H9 (cell line): Measurements from ENCODE around the gene TNFSF18. TPM values are rescaled to one million over a fixed set of nuclear protein-coding genes. Genes with fewer than 3 reads are reported as not detected.

Source experiments
- DNase-seq: peaks from one replicate; pipeline ENCODE4 v3.0.0-alpha.2; 2017
- H2AFZ ChIP-seq: one replicate; pipeline ENCODE4 v1.6.1; 2013; ENCODE audit warnings: mild to moderate bottlenecking, low read length, control low read depth, moderate library complexity
- H2AK5ac ChIP-seq: 2 replicates; pipeline ENCODE4 v1.6.1; 2013; ENCODE audit warnings: low read length, control low read depth, mixed read lengths; ENCODE audit not compliant: insufficient read length
- H2BK120ac ChIP-seq: one replicate; pipeline ENCODE4 v1.6.1; 2013; ENCODE audit warnings: low read depth, mild to moderate bottlenecking, low read length, control low read depth, inconsistent platforms; ENCODE audit not compliant: poor library complexity, severe bottlenecking
- H2BK12ac ChIP-seq: 2 replicates; pipeline ENCODE4 v1.6.1; 2013; ENCODE audit warnings: low read length, control low read depth, mixed read lengths, low read depth; ENCODE audit not compliant: insufficient read length
- H2BK15ac ChIP-seq: 2 replicates; pipeline ENCODE4 v1.6.1; 2013; ENCODE audit warnings: low read depth, low read length, control low read depth
- H2BK20ac ChIP-seq: one replicate; pipeline ENCODE4 v1.6.1; 2013; ENCODE audit warnings: low read depth, mild to moderate bottlenecking, low read length, control low read depth, inconsistent platforms; ENCODE audit not compliant: poor library complexity, severe bottlenecking
- H2BK5ac ChIP-seq: 2 replicates; pipeline ENCODE4 v1.6.1; 2013; ENCODE audit warnings: low read length, control low read depth, mixed read lengths; ENCODE audit not compliant: insufficient read length
- H3K14ac ChIP-seq: 2 replicates; pipeline ENCODE4 v1.6.1; 2013; ENCODE audit warnings: low read length, control low read depth; ENCODE audit not compliant: insufficient read depth
- H3K18ac ChIP-seq: 2 replicates; pipeline ENCODE4 v1.6.1; 2013; ENCODE audit warnings: low read depth, mild to moderate bottlenecking, mixed read lengths, low read length, control low read depth; ENCODE audit not compliant: insufficient read length
- H3K23ac ChIP-seq: 2 replicates; pipeline ENCODE4 v1.6.1; 2013; ENCODE audit warnings: low read length, control low read depth, mixed read lengths, low read depth; ENCODE audit not compliant: insufficient read length
- H3K23me2 ChIP-seq: 2 replicates; pipeline ENCODE4 v1.6.1; 2013; ENCODE audit warnings: low read depth, mild to moderate bottlenecking, mixed read lengths, low read length, control low read depth; ENCODE audit not compliant: insufficient read length, poor library complexity, severe bottlenecking
- H3K27ac ChIP-seq: 2 replicates; pipeline ENCODE4 v1.5.1; 2013; ENCODE audit warnings: low read length, control low read depth, mixed read lengths, low read depth; ENCODE audit not compliant: insufficient read length
- H3K27me3 ChIP-seq: 2 replicates; pipeline ENCODE4 v1.6.1; 2013; ENCODE audit warnings: low read length, control low read depth, inconsistent platforms; ENCODE audit not compliant: insufficient read depth
- H3K4ac ChIP-seq: 2 replicates; pipeline ENCODE4 v1.6.1; 2013; ENCODE audit warnings: low read depth, mild to moderate bottlenecking, control low read depth, inconsistent platforms, low read length, moderate library complexity
- H3K4me1 ChIP-seq: 2 replicates; pipeline ENCODE4 v1.6.1; 2013; ENCODE audit warnings: low read length, control low read depth, inconsistent platforms; ENCODE audit not compliant: insufficient read depth
- H3K4me2 ChIP-seq: 2 replicates; pipeline ENCODE4 v1.6.1; 2013; ENCODE audit warnings: low read length, control low read depth, mixed read lengths; ENCODE audit not compliant: insufficient read length, insufficient read depth
- H3K56ac ChIP-seq: 2 replicates; pipeline ENCODE4 v1.6.1; 2013; ENCODE audit warnings: low read depth, mild to moderate bottlenecking, mixed read lengths, low read length, control low read depth; ENCODE audit not compliant: insufficient read length
- H3K79me1 ChIP-seq: 2 replicates; pipeline ENCODE4 v1.6.1; 2013; ENCODE audit warnings: low read depth, mild to moderate bottlenecking, moderate library complexity, low read length, control low read depth, inconsistent platforms; ENCODE audit not compliant: insufficient read depth, poor library complexity, severe bottlenecking
- H3K79me2 ChIP-seq: 2 replicates; pipeline ENCODE4 v1.6.1; 2013; ENCODE audit warnings: low read length, control low read depth, inconsistent platforms; ENCODE audit not compliant: insufficient read depth
- H3K9ac ChIP-seq: 2 replicates; pipeline ENCODE4 v1.6.1; 2013; ENCODE audit warnings: low read length, control low read depth, mixed read lengths; ENCODE audit not compliant: insufficient read length; ENCODE audit errors: extremely low read depth
- H3K9me3 ChIP-seq: one replicate; pipeline ENCODE4 v1.6.1; 2013; ENCODE audit warnings: low read depth, low read length, inconsistent platforms; ENCODE audit not compliant: control insufficient read depth
- H3T11ph ChIP-seq: one replicate; pipeline ENCODE4 v1.6.1; 2013; ENCODE audit warnings: mild to moderate bottlenecking, low read length, control low read depth, inconsistent platforms
- H4K20me1 ChIP-seq: one replicate; pipeline ENCODE4 v1.6.1; 2013; ENCODE audit not compliant: control insufficient read depth, insufficient read length, insufficient read depth
- H4K5ac ChIP-seq: 2 replicates; pipeline ENCODE4 v1.6.1; 2013; ENCODE audit warnings: low read depth, mild to moderate bottlenecking, mixed read lengths, low read length, control low read depth; ENCODE audit not compliant: insufficient read length
- H4K8ac ChIP-seq: replicated peaks from 2 replicates; pipeline ENCODE4 v1.6.1; 2013; ENCODE audit warnings: low read length, control low read depth, mixed read lengths, low read depth; ENCODE audit not compliant: insufficient read length
- H4K91ac ChIP-seq: 2 replicates; pipeline ENCODE4 v1.6.1; 2013; ENCODE audit warnings: low read depth, mild to moderate bottlenecking, moderate library complexity, mixed read lengths, low read length, control low read depth; ENCODE audit not compliant: insufficient read length
- H3K27ac Mint-ChIP-seq, 3 experiments: 2 replicates in 2 of 3; 3 replicates in 1 of 3; pipeline ENCODE4 v1.8.0; 2020 to 2021; ENCODE audit warnings: mixed read lengths in 3 of 3, mild to moderate bottlenecking in 1 of 3, moderate library complexity in 1 of 3
- H3K27me3 Mint-ChIP-seq: 2 replicates; pipeline ENCODE4 v1.8.0; 2021; ENCODE audit warnings: low read depth, mild to moderate bottlenecking, moderate library complexity, mixed read lengths
- H3K36me3 Mint-ChIP-seq, 3 experiments: 2 replicates in 2 of 3; 3 replicates in 1 of 3; pipeline ENCODE4 v1.8.0; 2020 to 2021; ENCODE audit warnings: low read depth in 3 of 3, mixed read lengths in 3 of 3; ENCODE audit not compliant: insufficient read depth in 1 of 3
- H3K4me1 Mint-ChIP-seq, 2 experiments: 2 replicates each; pipeline ENCODE4 v1.8.0; 2020; ENCODE audit warnings: mixed read lengths in 2 of 2
- H3K4me3 Mint-ChIP-seq, 2 experiments: 2 replicates in 1 of 2; 3 replicates in 1 of 2; pipeline ENCODE4 v1.8.0; 2020 to 2021; ENCODE audit warnings: mild to moderate bottlenecking in 2 of 2, mixed read lengths in 2 of 2, moderate library complexity in 1 of 2
- H3K9me3 Mint-ChIP-seq, 2 experiments: 2 replicates in 1 of 2; 3 replicates in 1 of 2; pipeline ENCODE4 v1.8.0; 2020; ENCODE audit warnings: mild to moderate bottlenecking in 2 of 2, mixed read lengths in 2 of 2, moderate library complexity in 1 of 2
- WGBS: extraction: QIAGEN DNeasy Blood & Tissue Kit; methylation state at CpG from one replicate; pipeline ENCODE4 v1.1.7; 2013; ENCODE audit warnings: missing lambda C conversion rate, low lambda C conversion rate, mixed read lengths; ENCODE audit not compliant: insufficient read length; ENCODE audit errors: extremely low coverage; 5-methylcytosine and 5-hydroxymethylcytosine counted together
- total RNA-seq: library from RNA; stranded (reverse); gene quantifications from 2 replicates; pipeline ENCODE4 v1.2.1, GENCODE V29; 2021
- TF ChIP-seq, protein P1 (sequence below): fragments of 200-600 bp; sonication (generic); conservative IDR thresholded peaks from 3 replicates; pipeline ENCODE4 v1.8.0; 2021; ENCODE audit warnings: antibody characterized with exemption, mild to moderate bottlenecking

Gene TNFSF18
- total RNA-seq, 1 experiment from 2014 or later = not detected

DNA sequence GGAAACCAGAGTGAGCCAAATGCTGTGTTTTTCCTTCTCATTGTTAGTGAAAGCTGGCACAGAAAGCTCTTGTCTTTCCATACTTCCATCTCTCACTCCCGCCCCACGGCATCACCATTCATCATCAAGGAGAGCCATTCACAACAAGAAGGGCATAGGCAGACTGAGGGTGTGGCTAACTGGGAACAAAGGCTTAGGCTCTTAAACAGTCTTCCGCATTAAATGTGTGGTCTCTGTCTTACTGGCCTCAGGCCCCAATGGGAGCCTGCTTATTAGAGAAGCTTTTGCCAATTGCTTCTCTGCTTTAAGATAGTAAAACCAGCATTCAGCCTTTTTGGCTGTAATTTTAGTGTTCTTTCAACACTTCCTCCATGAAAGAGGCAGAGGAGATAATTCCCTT, 51.4 kb downstream of the TNFSF18 start:
- Mint-ChIP-seq H3K9me3 (peaks cover 32% of the 10 kb centered on the region in 2 experiments), H3K4me3 (no peak overlapping the region), H3K27me3 (no peaks in the 10 kb centered on the region), H3K4me1 (0 out of 4 replicates have a peak, but pooled peaks cover 0 to 4% of the 10 kb centered on the region in 2 experiments), H3K27ac (no peak overlapping the region), H3K36me3 (peaks cover 6 to 27% (median 10%) of the 10 kb centered on the region in 3 experiments)
- Histone ChIP-seq H4K8ac (no peak overlapping the region), H3K23me2 (no peaks in the 10 kb centered on the region), H3K4me1 (no peaks in the 10 kb centered on the region), H3K23ac (no peak overlapping the region), H4K5ac (no peak overlapping the region), H2BK5ac (no peak overlapping the region), H2BK12ac (no peak overlapping the region), H2AK5ac (no peak overlapping the region), H3K79me2 (no peaks in the 10 kb centered on the region), H4K20me1 (no peaks in the 10 kb centered on the region), H3K4me2 (no peak overlapping the region), H3K79me1 (no peaks in the 10 kb centered on the region), H3K9me3 (no peaks in the 10 kb centered on the region), H2BK15ac (no peak overlapping the region), H4K91ac (no peak overlapping the region), H2BK20ac (no peak overlapping the region), H3K18ac (no peak overlapping the region), H2BK120ac (no peak overlapping the region), H3K27ac (no peak overlapping the region), H3T11ph (no peak overlapping the region), H3K4ac (no peak overlapping the region), H2AFZ (no peak overlapping the region), H3K9ac (no peak overlapping the region), H3K27me3 (no peaks in the 10 kb centered on the region), H3K14ac (no peak overlapping the region), H3K56ac (no peak overlapping the region)
- no peak for DNase-seq
- TF ChIP-seq, protein P1, sequence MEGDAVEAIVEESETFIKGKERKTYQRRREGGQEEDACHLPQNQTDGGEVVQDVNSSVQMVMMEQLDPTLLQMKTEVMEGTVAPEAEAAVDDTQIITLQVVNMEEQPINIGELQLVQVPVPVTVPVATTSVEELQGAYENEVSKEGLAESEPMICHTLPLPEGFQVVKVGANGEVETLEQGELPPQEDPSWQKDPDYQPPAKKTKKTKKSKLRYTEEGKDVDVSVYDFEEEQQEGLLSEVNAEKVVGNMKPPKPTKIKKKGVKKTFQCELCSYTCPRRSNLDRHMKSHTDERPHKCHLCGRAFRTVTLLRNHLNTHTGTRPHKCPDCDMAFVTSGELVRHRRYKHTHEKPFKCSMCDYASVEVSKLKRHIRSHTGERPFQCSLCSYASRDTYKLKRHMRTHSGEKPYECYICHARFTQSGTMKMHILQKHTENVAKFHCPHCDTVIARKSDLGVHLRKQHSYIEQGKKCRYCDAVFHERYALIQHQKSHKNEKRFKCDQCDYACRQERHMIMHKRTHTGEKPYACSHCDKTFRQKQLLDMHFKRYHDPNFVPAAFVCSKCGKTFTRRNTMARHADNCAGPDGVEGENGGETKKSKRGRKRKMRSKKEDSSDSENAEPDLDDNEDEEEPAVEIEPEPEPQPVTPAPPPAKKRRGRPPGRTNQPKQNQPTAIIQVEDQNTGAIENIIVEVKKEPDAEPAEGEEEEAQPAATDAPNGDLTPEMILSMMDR = no peak
- no CpG with 5 or more reads among the region's 3 CpGs for WGBS
